H9 (cell line): ENCODE data around the gene ABCF2. TPM values are rescaled to one million over a fixed set of nuclear protein-coding genes. Genes with fewer than 3 reads are reported as not detected.

Experiments
- DNase-seq: peaks from one replicate; pipeline ENCODE4 v3.0.0-alpha.2; 2017
- H2AFZ ChIP-seq: one replicate; pipeline ENCODE4 v1.6.1; 2013; ENCODE audit warnings: mild to moderate bottlenecking, low read length, control low read depth, moderate library complexity
- H2AK5ac ChIP-seq: 2 replicates; pipeline ENCODE4 v1.6.1; 2013; ENCODE audit warnings: low read length, control low read depth, mixed read lengths; ENCODE audit not compliant: insufficient read length
- H2BK120ac ChIP-seq: one replicate; pipeline ENCODE4 v1.6.1; 2013; ENCODE audit warnings: low read depth, mild to moderate bottlenecking, low read length, control low read depth, inconsistent platforms; ENCODE audit not compliant: poor library complexity, severe bottlenecking
- H2BK12ac ChIP-seq: 2 replicates; pipeline ENCODE4 v1.6.1; 2013; ENCODE audit warnings: low read length, control low read depth, mixed read lengths, low read depth; ENCODE audit not compliant: insufficient read length
- H2BK15ac ChIP-seq: 2 replicates; pipeline ENCODE4 v1.6.1; 2013; ENCODE audit warnings: low read depth, low read length, control low read depth
- H2BK20ac ChIP-seq: one replicate; pipeline ENCODE4 v1.6.1; 2013; ENCODE audit warnings: low read depth, mild to moderate bottlenecking, low read length, control low read depth, inconsistent platforms; ENCODE audit not compliant: poor library complexity, severe bottlenecking
- H2BK5ac ChIP-seq: 2 replicates; pipeline ENCODE4 v1.6.1; 2013; ENCODE audit warnings: low read length, control low read depth, mixed read lengths; ENCODE audit not compliant: insufficient read length
- H3K14ac ChIP-seq: 2 replicates; pipeline ENCODE4 v1.6.1; 2013; ENCODE audit warnings: low read length, control low read depth; ENCODE audit not compliant: insufficient read depth
- H3K18ac ChIP-seq: 2 replicates; pipeline ENCODE4 v1.6.1; 2013; ENCODE audit warnings: low read depth, mild to moderate bottlenecking, mixed read lengths, low read length, control low read depth; ENCODE audit not compliant: insufficient read length
- H3K23ac ChIP-seq: 2 replicates; pipeline ENCODE4 v1.6.1; 2013; ENCODE audit warnings: low read length, control low read depth, mixed read lengths, low read depth; ENCODE audit not compliant: insufficient read length
- H3K23me2 ChIP-seq: 2 replicates; pipeline ENCODE4 v1.6.1; 2013; ENCODE audit warnings: low read depth, mild to moderate bottlenecking, mixed read lengths, low read length, control low read depth; ENCODE audit not compliant: insufficient read length, poor library complexity, severe bottlenecking
- H3K27ac ChIP-seq: 2 replicates; pipeline ENCODE4 v1.5.1; 2013; ENCODE audit warnings: low read length, control low read depth, mixed read lengths, low read depth; ENCODE audit not compliant: insufficient read length
- H3K27me3 ChIP-seq: 2 replicates; pipeline ENCODE4 v1.6.1; 2013; ENCODE audit warnings: low read length, control low read depth, inconsistent platforms; ENCODE audit not compliant: insufficient read depth
- H3K4ac ChIP-seq: 2 replicates; pipeline ENCODE4 v1.6.1; 2013; ENCODE audit warnings: low read depth, mild to moderate bottlenecking, control low read depth, inconsistent platforms, low read length, moderate library complexity
- H3K4me1 ChIP-seq: 2 replicates; pipeline ENCODE4 v1.6.1; 2013; ENCODE audit warnings: low read length, control low read depth, inconsistent platforms; ENCODE audit not compliant: insufficient read depth
- H3K4me2 ChIP-seq: 2 replicates; pipeline ENCODE4 v1.6.1; 2013; ENCODE audit warnings: low read length, control low read depth, mixed read lengths; ENCODE audit not compliant: insufficient read length, insufficient read depth
- H3K56ac ChIP-seq: 2 replicates; pipeline ENCODE4 v1.6.1; 2013; ENCODE audit warnings: low read depth, mild to moderate bottlenecking, mixed read lengths, low read length, control low read depth; ENCODE audit not compliant: insufficient read length
- H3K79me1 ChIP-seq: 2 replicates; pipeline ENCODE4 v1.6.1; 2013; ENCODE audit warnings: low read depth, mild to moderate bottlenecking, moderate library complexity, low read length, control low read depth, inconsistent platforms; ENCODE audit not compliant: insufficient read depth, poor library complexity, severe bottlenecking
- H3K79me2 ChIP-seq: 2 replicates; pipeline ENCODE4 v1.6.1; 2013; ENCODE audit warnings: low read length, control low read depth, inconsistent platforms; ENCODE audit not compliant: insufficient read depth
- H3K9ac ChIP-seq: 2 replicates; pipeline ENCODE4 v1.6.1; 2013; ENCODE audit warnings: low read length, control low read depth, mixed read lengths; ENCODE audit not compliant: insufficient read length; ENCODE audit errors: extremely low read depth
- H3K9me3 ChIP-seq: one replicate; pipeline ENCODE4 v1.6.1; 2013; ENCODE audit warnings: low read depth, low read length, inconsistent platforms; ENCODE audit not compliant: control insufficient read depth
- H3T11ph ChIP-seq: one replicate; pipeline ENCODE4 v1.6.1; 2013; ENCODE audit warnings: mild to moderate bottlenecking, low read length, control low read depth, inconsistent platforms
- H4K20me1 ChIP-seq: one replicate; pipeline ENCODE4 v1.6.1; 2013; ENCODE audit not compliant: control insufficient read depth, insufficient read length, insufficient read depth
- H4K5ac ChIP-seq: 2 replicates; pipeline ENCODE4 v1.6.1; 2013; ENCODE audit warnings: low read depth, mild to moderate bottlenecking, mixed read lengths, low read length, control low read depth; ENCODE audit not compliant: insufficient read length
- H4K8ac ChIP-seq: replicated peaks from 2 replicates; pipeline ENCODE4 v1.6.1; 2013; ENCODE audit warnings: low read length, control low read depth, mixed read lengths, low read depth; ENCODE audit not compliant: insufficient read length
- H4K91ac ChIP-seq: 2 replicates; pipeline ENCODE4 v1.6.1; 2013; ENCODE audit warnings: low read depth, mild to moderate bottlenecking, moderate library complexity, mixed read lengths, low read length, control low read depth; ENCODE audit not compliant: insufficient read length
- H3K27ac Mint-ChIP-seq, 3 experiments: 2 replicates in 2 of 3; 3 replicates in 1 of 3; pipeline ENCODE4 v1.8.0; 2020 to 2021; ENCODE audit warnings: mixed read lengths in 3 of 3, mild to moderate bottlenecking in 1 of 3, moderate library complexity in 1 of 3
- H3K27me3 Mint-ChIP-seq: 2 replicates; pipeline ENCODE4 v1.8.0; 2021; ENCODE audit warnings: low read depth, mild to moderate bottlenecking, moderate library complexity, mixed read lengths
- H3K36me3 Mint-ChIP-seq, 3 experiments: 2 replicates in 2 of 3; 3 replicates in 1 of 3; pipeline ENCODE4 v1.8.0; 2020 to 2021; ENCODE audit warnings: low read depth in 3 of 3, mixed read lengths in 3 of 3; ENCODE audit not compliant: insufficient read depth in 1 of 3
- H3K4me1 Mint-ChIP-seq, 2 experiments: 2 replicates each; pipeline ENCODE4 v1.8.0; 2020; ENCODE audit warnings: mixed read lengths in 2 of 2
- H3K4me3 Mint-ChIP-seq, 2 experiments: 2 replicates in 1 of 2; 3 replicates in 1 of 2; pipeline ENCODE4 v1.8.0; 2020 to 2021; ENCODE audit warnings: mild to moderate bottlenecking in 2 of 2, mixed read lengths in 2 of 2, moderate library complexity in 1 of 2
- H3K9me3 Mint-ChIP-seq, 2 experiments: 2 replicates in 1 of 2; 3 replicates in 1 of 2; pipeline ENCODE4 v1.8.0; 2020; ENCODE audit warnings: mild to moderate bottlenecking in 2 of 2, mixed read lengths in 2 of 2, moderate library complexity in 1 of 2
- WGBS: extraction: QIAGEN DNeasy Blood & Tissue Kit; methylation state at CpG from one replicate; pipeline ENCODE4 v1.1.7; 2013; ENCODE audit warnings: missing lambda C conversion rate, low lambda C conversion rate, mixed read lengths; ENCODE audit not compliant: insufficient read length; ENCODE audit errors: extremely low coverage; 5-methylcytosine and 5-hydroxymethylcytosine counted together
- total RNA-seq: library from RNA; stranded (reverse); gene quantifications from 2 replicates; pipeline ENCODE4 v1.2.1, GENCODE V29; 2021
- TF ChIP-seq, protein P1 (sequence below): fragments of 200-600 bp; sonication (generic); conservative IDR thresholded peaks from 3 replicates; pipeline ENCODE4 v1.8.0; 2021; ENCODE audit warnings: antibody characterized with exemption, mild to moderate bottlenecking

The ABCF2 gene
- total RNA-seq, 1 experiment from 2014 or later: 70.1 TPM

DNA sequence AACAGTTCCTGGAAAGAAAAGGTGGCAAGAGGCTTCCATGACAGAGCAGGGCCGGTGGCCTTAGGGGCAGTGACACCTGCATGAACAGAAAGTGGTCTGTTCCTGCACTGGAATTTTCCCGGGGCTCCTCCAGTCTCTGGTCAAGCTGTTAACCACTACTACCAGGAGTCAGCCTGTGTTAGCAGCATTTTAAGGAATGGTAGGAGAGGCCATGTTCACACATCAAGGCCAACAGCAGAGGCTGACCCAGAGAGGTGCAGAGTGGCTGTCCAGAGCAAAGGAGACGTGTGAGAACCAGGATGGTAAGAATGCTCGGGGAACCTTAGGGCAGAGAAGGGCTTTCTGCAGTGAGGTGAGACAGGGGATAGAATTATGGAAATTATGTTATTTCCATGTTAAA, 25.3 kb downstream of the ABCF2 start:
- H3K4ac ChIP-seq: no peak overlapping the region
- no peak overlapping the region for H2BK5ac ChIP-seq
- H3K79me2 ChIP-seq: no peaks in the 10 kb centered on the region
- H3K14ac ChIP-seq: no peak overlapping the region
- no peaks in the 10 kb centered on the region for H3K27me3 ChIP-seq
- no peak overlapping the region for H3K4me3 Mint-ChIP-seq
- no peaks in the 10 kb centered on the region; the same call in 1 of the 2 replicates for H3K4me1 ChIP-seq
- no peak overlapping the region for H3K56ac ChIP-seq
- H2BK120ac ChIP-seq: no peak overlapping the region
- no peak overlapping the region for H2BK15ac ChIP-seq
- peaks cover 3 to 5% of the 10 kb centered on the region in 2 experiments for H3K4me1 Mint-ChIP-seq
- no peak overlapping the region for H2AK5ac ChIP-seq
- H2BK12ac ChIP-seq: no peak overlapping the region
- no peak overlapping the region for H3K27ac ChIP-seq
- no peak overlapping the region for H4K8ac ChIP-seq
- no peak overlapping the region for H2BK20ac ChIP-seq
- no peak for DNase-seq
- TF ChIP-seq, protein P1, sequence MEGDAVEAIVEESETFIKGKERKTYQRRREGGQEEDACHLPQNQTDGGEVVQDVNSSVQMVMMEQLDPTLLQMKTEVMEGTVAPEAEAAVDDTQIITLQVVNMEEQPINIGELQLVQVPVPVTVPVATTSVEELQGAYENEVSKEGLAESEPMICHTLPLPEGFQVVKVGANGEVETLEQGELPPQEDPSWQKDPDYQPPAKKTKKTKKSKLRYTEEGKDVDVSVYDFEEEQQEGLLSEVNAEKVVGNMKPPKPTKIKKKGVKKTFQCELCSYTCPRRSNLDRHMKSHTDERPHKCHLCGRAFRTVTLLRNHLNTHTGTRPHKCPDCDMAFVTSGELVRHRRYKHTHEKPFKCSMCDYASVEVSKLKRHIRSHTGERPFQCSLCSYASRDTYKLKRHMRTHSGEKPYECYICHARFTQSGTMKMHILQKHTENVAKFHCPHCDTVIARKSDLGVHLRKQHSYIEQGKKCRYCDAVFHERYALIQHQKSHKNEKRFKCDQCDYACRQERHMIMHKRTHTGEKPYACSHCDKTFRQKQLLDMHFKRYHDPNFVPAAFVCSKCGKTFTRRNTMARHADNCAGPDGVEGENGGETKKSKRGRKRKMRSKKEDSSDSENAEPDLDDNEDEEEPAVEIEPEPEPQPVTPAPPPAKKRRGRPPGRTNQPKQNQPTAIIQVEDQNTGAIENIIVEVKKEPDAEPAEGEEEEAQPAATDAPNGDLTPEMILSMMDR: no peak
- H3K23me2 ChIP-seq: no peaks in the 10 kb centered on the region
- peaks cover 3% of the 10 kb centered on the region for H4K20me1 ChIP-seq
- H3K4me2 ChIP-seq: no peak overlapping the region
- H4K5ac ChIP-seq: no peak overlapping the region
- H3K27ac Mint-ChIP-seq: no peak overlapping the region
- no peaks in the 10 kb centered on the region; a peak in 1 of 7 replicates for H3K36me3 Mint-ChIP-seq
- H3K18ac ChIP-seq: no peak overlapping the region
- no peaks in the 10 kb centered on the region for H3K79me1 ChIP-seq
- H4K91ac ChIP-seq: no peak overlapping the region
- no peak overlapping the region for H3K23ac ChIP-seq
- H3T11ph ChIP-seq: no peak overlapping the region
- WGBS: no CpG with 5 or more reads among the region's 4 CpGs
- no peaks in the 10 kb centered on the region for H3K9me3 ChIP-seq
- no peaks in the 10 kb centered on the region for H3K9me3 Mint-ChIP-seq
- H2AFZ ChIP-seq: no peak overlapping the region
- H3K9ac ChIP-seq: no peak overlapping the region
- peaks cover 47% of the 10 kb centered on the region for H3K27me3 Mint-ChIP-seq
